ENCODE data around the gene DNAH14. TPM values are rescaled to one million over a fixed set of nuclear protein-coding genes. Genes with fewer than 3 reads are reported as not detected.
"Not testable (repeated sequence)": the region's sequence is repeated elsewhere in the genome, so short reads cannot be mapped to it uniquely, and the experiment has no call there.

DNAH14 gene
- total and polyA plus RNA-seq, 8 donors = 13.2 to 21.3 (median 18.1) TPM

DNA sequence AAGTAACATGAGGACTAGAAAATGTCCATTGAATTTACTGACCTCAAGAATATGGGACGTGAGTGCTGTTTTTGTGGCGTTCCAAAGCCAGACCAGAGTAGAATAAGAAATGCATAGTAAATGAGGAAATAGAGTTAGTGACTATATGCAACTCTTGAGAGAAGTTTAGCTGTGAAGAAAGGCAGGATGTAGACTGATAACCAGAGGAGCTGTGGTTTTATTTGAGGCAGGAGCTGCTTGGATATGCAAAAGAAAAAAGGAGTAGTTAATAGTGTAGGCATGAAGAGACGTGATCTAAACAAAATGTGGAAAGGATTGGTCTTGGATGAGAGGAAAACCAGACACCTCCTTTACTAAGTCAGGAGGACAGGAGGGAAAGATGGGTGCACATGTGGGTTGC, 28.2 kb downstream of the DNAH14 start:
- no peak for DNase-seq
- Histone ChIP-seq H3K4me1 (no peaks in the 10 kb centered on the region), H3K36me3 (no peaks in the 10 kb centered on the region), H3K4me3 (no peak overlapping the region), H3K9me3 (no peaks in the 10 kb centered on the region), H3K27me3 (no peaks in the 10 kb centered on the region), H3K27ac (no peak overlapping the region)
- TF ChIP-seq CTCF (IDR thresholded peaks at IDR 0.05) = no peak
- ATAC-seq = no peak
- intact Hi-C loops (cut with DNase I) = no loop called here

- DNase-seq = no peak
- ATAC-seq = no peak
- H3K4me1 ChIP-seq = no peaks in the 10 kb centered on the region
- H3K27ac ChIP-seq = no peak overlapping the region
- no peaks in the 10 kb centered on the region for H3K9me3 ChIP-seq
- no peak for TF ChIP-seq CTCF (IDR thresholded peaks at IDR 0.05)
- no peak overlapping the region for H3K4me3 ChIP-seq
- intact Hi-C loops (cut with DNase I) = no loop called here
- no peaks in the 10 kb centered on the region for H3K36me3 ChIP-seq
- H3K27me3 ChIP-seq = no peaks in the 10 kb centered on the region
These were observed 29.0 kb downstream of the DNAH14 start for GRCh38 chr1:224958490-224958889.

- ATAC-seq (no peak), DNase-seq (no peak)
- Histone ChIP-seq H3K36me3 (no peaks in the 10 kb centered on the region), H3K9me3 (no peaks in the 10 kb centered on the region), H3K4me1 (no peaks in the 10 kb centered on the region), H3K27ac (no peak overlapping the region), H3K4me3 (no peak overlapping the region), H3K27me3 (no peaks in the 10 kb centered on the region)
- no peak for TF ChIP-seq CTCF (IDR thresholded peaks at IDR 0.05)
- intact Hi-C loops (cut with DNase I) = no loop called here
These were observed 29.6 kb downstream of the DNAH14 start for GRCh38 chr1:224959115-224959514.

DNA sequence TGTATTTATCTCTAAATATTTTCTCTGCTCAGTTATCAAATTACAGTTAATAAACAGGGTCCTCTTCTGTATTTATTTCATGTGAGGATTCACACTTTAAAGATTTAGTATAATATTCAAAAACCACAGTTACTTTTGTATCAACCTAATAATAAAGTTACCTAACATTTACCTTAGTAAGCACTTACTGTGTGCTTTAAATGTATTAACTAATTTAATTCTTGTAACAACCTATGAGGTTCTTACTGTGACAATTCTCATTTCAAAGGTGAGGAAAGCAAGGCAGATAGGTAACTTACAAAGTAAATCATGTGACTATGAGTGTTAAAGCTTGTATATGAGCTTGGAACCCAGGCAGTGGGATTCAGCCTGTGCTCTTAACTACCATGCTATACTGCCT, 30.2 kb downstream of the DNAH14 start:
- Histone ChIP-seq H3K4me1 (no peaks in the 10 kb centered on the region), H3K27me3 (no peaks in the 10 kb centered on the region), H3K36me3 (no peaks in the 10 kb centered on the region), H3K9me3 (no peaks in the 10 kb centered on the region), H3K27ac (no peak overlapping the region), H3K4me3 (no peak overlapping the region)
- intact Hi-C loops (cut with DNase I) = no loop called here
- TF ChIP-seq CTCF (IDR thresholded peaks at IDR 0.05) = no peak
- no peak for ATAC-seq
- DNase-seq = no peak

- DNase-seq (no peak), ATAC-seq (no peak)
- Histone ChIP-seq H3K27me3 (no peaks in the 10 kb centered on the region), H3K4me3 (no peak overlapping the region), H3K27ac (no peak overlapping the region), H3K9me3 (peaks cover 0 to 4% of the 10 kb centered on the region in 2 donors), H3K36me3 (no peaks in the 10 kb centered on the region), H3K4me1 (no peaks in the 10 kb centered on the region)
- intact Hi-C loops (cut with DNase I) = no loop called here
- no peak for TF ChIP-seq CTCF (IDR thresholded peaks at IDR 0.05)
These were observed 50.7 kb downstream of the DNAH14 start for GRCh38 chr1:224980181-224980580.

DNA sequence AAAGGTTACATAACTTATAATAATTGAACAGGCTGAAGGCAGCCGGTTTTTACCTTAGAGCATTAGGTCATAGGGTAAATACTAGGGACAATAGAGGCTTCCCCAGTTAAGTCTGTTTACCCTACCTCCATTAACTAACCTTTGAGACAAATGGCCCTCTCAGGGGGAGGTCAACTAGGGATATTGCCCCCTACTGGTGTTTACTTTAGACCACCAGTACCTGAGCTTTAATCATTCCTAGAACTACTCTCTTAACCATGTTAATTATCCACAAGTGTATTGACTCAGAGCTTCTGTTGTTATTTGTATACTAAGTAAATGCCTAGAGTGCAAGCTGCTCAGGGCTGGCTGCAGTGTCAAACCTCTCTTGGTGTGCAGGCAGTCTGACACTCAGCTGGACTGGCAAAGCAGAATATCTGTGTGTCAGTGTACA, 52.5 kb downstream of the DNAH14 start:
- H3K4me1 ChIP-seq; DNase-seq; ATAC-seq; intact Hi-C loops (cut with DNase I); H3K36me3 ChIP-seq; H3K27ac ChIP-seq; H3K4me3 ChIP-seq; H3K27me3 ChIP-seq; H3K9me3 ChIP-seq: not testable (repeated sequence)
